ENCODE data around the gene IDH3A. TPM values are rescaled to one million over a fixed set of nuclear protein-coding genes. Genes with fewer than 3 reads are reported as not detected.

The IDH3A gene
- total RNA-seq, 1 experiment from 2014 or later, result 116 TPM

- H3K27ac ChIP-seq (ENCODE audit: low read length), result no peak overlapping the region
- ChIA-PET POLR2A (interaction anchor here (0.5 kb wide), 1 partner anchor 10 kb away, joined by 4 read pairs; no protein-coding TSS in a partner anchor), CTCF (no interaction called here)
- H3K36me3 ChIP-seq (ENCODE audit: control insufficient read depth, insufficient read depth, low read length), result no peaks in the 10 kb centered on the region
- intact Hi-C loops (cut with micrococcal nuclease; ENCODE audit: unreplicated experiment), result no loop called here
- in situ Hi-C loops (cut with HindIII; ENCODE audit: low pct_unique_long_range_greater_than_20kb, low sequenced_read_pairs), result loop anchor here (25.0 kb wide), 1 partner anchor 120 kb away; the partner anchor contains the start of gene DNAJA4
- no peaks in the 10 kb centered on the region for H3K9me3 ChIP-seq (ENCODE audit: control insufficient read depth, insufficient read depth, low read depth, low read length)
- DNase-seq (ENCODE audit: low read depth, low spot score), result no peak
- TF ChIP-seq CTCF (IDR thresholded peaks at IDR 0.05) (no peak), TCF7L2 (IDR thresholded peaks at IDR 0.05; ENCODE audit: low read depth, low read length) (no peak), SIN3A (IDR thresholded peaks at IDR 0.05; ENCODE audit: borderline replicate concordance, insufficient read depth, low read depth, low read length) (no peak), REST (IDR thresholded peaks at IDR 0.05; ENCODE audit: insufficient read depth in 1 of 2, low read depth in 2 of 2, low read length in 1 of 2) (no peak), POLR2AphosphoS5 (IDR thresholded peaks at IDR 0.05; ENCODE audit: low read depth, low read length) (no peak)
- no TSS peak for BruUV-seq (replicated peaks)
- no peaks in the 10 kb centered on the region for H3K27me3 ChIP-seq (ENCODE audit: control insufficient read depth, insufficient read depth, low read length)
- ATAC-seq, result no peak
- H3K4me1 ChIP-seq (ENCODE audit: control insufficient read depth, insufficient read depth, low read length), result no peaks in the 10 kb centered on the region
- no peak overlapping the region for H3K4me3 ChIP-seq (ENCODE audit: low read depth in 2 of 2, low read length in 2 of 2)
Observed at GRCh38 chr15:78142332-78142731, 6.8 kb upstream of the IDH3A start.

GRCh38 chr15:78146425-78147154 is 2.6 kb upstream of the IDH3A start:
- CTCF ChIA-PET, result no interaction called here
- Histone ChIP-seq H3K9me3 (ENCODE audit: control insufficient read depth, insufficient read depth, low read depth, low read length) (no peaks in the 10 kb centered on the region), H3K27ac (ENCODE audit: low read length) (no peak overlapping the region), H3K4me1 (ENCODE audit: control insufficient read depth, insufficient read depth, low read length) (peaks cover 13% of the 10 kb centered on the region), H3K4me3 (ENCODE audit: low read depth in 2 of 2, low read length in 2 of 2) (no peak overlapping the region), H3K27me3 (ENCODE audit: control insufficient read depth, insufficient read depth, low read length) (no peaks in the 10 kb centered on the region), H3K36me3 (ENCODE audit: control insufficient read depth, insufficient read depth, low read length) (no peaks in the 10 kb centered on the region; the same call in 1 of the 2 replicates)
- DNase-seq (ENCODE audit: low read depth, low spot score) (no peak), ATAC-seq (no peak)
- POLR2A ChIA-PET, result no interaction called here
- no TSS peak for BruUV-seq (replicated peaks)
- in situ Hi-C loops (cut with HindIII; ENCODE audit: low pct_unique_long_range_greater_than_20kb, low sequenced_read_pairs), result loop anchor here (25.0 kb wide), 1 partner anchor 116 kb away; the partner anchor contains the start of gene DNAJA4
- intact Hi-C loops (cut with micrococcal nuclease; ENCODE audit: unreplicated experiment), result no loop called here
- TF ChIP-seq CTCF (IDR thresholded peaks at IDR 0.05) (no peak), REST (IDR thresholded peaks at IDR 0.05; ENCODE audit: insufficient read depth in 1 of 2, low read depth in 2 of 2, low read length in 1 of 2) (no peak), TCF7L2 (IDR thresholded peaks at IDR 0.05; ENCODE audit: low read depth, low read length) (no peak), SIN3A (IDR thresholded peaks at IDR 0.05; ENCODE audit: borderline replicate concordance, insufficient read depth, low read depth, low read length) (no peak), POLR2AphosphoS5 (IDR thresholded peaks at IDR 0.05; ENCODE audit: low read depth, low read length) (no peak)
